Neural crest cell (in vitro differentiated cells): ENCODE measurements around the gene FBXO4. TPM values are rescaled to one million over a fixed set of nuclear protein-coding genes. Genes with fewer than 3 reads are reported as not detected.

Experiments used
- DNase-seq: peaks from one replicate; pipeline ENCODE4 v3.0.0; 2021; ENCODE audit warnings: low read depth, mixed read lengths, low spot score
- H3K27ac Mint-ChIP-seq: one replicate; pipeline ENCODE4 v1.8.0; 2021; ENCODE audit warnings: mild to moderate bottlenecking, mixed read lengths; ENCODE audit not compliant: unreplicated experiment
- H3K27me3 Mint-ChIP-seq: 2 replicates; pipeline ENCODE4 v1.8.0; 2021; ENCODE audit warnings: low read depth, mild to moderate bottlenecking, mixed read lengths
- H3K36me3 Mint-ChIP-seq: 2 replicates; pipeline ENCODE4 v1.8.0; 2021; ENCODE audit warnings: low read depth, mild to moderate bottlenecking, mixed read lengths
- H3K4me1 Mint-ChIP-seq: 2 replicates; pipeline ENCODE4 v1.8.0; 2021; ENCODE audit warnings: mixed read lengths
- H3K4me3 Mint-ChIP-seq: one replicate; pipeline ENCODE4 v1.8.0; 2021; ENCODE audit warnings: mild to moderate bottlenecking, mixed read lengths
- H3K9me3 Mint-ChIP-seq: 2 replicates; pipeline ENCODE4 v1.8.0; 2021; ENCODE audit warnings: mixed read lengths
- total RNA-seq: library from RNA; stranded (reverse); gene quantifications from 2 replicates; pipeline ENCODE4 v1.2.1, GENCODE V29; 2021
- TF ChIP-seq, protein P1 (sequence below): fragments of 200-600 bp; sonication (generic); conservative IDR thresholded peaks from 2 replicates; pipeline ENCODE4 v1.5.0; 2021; ENCODE audit warnings: antibody characterized with exemption, mild to moderate bottlenecking

The FBXO4 gene
- total RNA-seq, 1 donor from 2014 or later: 9.1 TPM

DNA sequence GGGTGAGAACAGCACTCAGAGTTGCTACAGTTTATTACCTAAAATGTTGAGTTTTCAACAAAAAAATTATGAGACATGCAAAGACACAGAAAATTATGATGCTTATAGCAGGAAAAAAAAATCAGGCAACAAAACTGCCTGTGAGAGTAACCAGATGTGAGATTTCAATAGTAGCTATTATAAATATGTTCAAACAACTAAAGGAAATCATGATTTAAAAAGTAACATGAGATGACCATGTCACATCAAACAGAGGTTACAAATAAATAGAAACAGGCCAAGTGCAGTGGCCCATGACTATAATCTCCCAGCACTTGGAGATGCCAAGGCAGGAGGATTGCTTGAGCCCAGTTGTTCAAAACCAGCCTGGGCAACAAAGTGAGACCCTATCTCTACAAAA is 33.0 kb upstream of the FBXO4 start:
- Mint-ChIP-seq H3K36me3 (no peaks in the 10 kb centered on the region), H3K4me3 (no peak overlapping the region), H3K27ac (no peak overlapping the region), H3K4me1 (no peaks in the 10 kb centered on the region), H3K27me3 (peaks cover 43% of the 10 kb centered on the region), H3K9me3 (peaks cover 6% of the 10 kb centered on the region)
- DNase-seq: no peak
- TF ChIP-seq, protein P1, sequence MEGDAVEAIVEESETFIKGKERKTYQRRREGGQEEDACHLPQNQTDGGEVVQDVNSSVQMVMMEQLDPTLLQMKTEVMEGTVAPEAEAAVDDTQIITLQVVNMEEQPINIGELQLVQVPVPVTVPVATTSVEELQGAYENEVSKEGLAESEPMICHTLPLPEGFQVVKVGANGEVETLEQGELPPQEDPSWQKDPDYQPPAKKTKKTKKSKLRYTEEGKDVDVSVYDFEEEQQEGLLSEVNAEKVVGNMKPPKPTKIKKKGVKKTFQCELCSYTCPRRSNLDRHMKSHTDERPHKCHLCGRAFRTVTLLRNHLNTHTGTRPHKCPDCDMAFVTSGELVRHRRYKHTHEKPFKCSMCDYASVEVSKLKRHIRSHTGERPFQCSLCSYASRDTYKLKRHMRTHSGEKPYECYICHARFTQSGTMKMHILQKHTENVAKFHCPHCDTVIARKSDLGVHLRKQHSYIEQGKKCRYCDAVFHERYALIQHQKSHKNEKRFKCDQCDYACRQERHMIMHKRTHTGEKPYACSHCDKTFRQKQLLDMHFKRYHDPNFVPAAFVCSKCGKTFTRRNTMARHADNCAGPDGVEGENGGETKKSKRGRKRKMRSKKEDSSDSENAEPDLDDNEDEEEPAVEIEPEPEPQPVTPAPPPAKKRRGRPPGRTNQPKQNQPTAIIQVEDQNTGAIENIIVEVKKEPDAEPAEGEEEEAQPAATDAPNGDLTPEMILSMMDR: no peak

DNA sequence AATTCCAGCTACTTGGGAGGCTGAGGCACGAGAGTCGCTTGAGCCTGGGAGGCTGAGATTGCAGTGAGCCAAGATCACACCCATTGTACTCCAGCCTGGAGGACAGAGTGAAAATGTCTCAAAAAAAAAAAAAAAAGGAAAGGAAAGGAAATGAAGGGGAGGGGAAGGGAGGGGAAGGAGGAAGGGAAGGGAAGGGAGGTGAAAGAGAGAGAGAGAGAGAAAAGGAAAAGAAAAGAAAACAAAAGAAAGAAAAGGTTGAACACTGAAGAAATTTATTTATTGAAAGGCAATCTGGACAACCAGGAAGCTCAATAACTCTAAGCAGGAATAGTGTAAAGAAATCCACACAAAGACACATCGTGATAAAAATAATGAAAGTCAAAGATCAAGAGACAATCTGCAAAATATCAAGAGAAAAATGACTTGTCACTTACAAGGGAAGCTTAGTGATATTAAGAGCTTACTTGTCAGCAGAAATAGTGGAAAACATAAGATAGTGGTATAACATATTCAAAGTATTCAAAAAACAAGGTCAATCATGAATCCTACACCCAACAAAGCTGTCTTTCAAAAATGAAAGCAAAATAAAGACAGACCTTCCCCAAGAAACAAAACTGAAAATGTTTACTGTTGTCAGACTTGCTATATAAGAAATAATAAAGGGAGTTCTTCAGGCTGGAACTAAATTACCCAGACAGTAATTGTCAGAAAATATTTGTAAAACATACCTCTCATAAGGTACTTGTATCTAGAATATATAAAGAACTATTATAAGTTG is 31.8 kb upstream of the FBXO4 start:
- no peak overlapping the region for H3K27ac Mint-ChIP-seq
- peaks cover 48% of the 10 kb centered on the region for H3K27me3 Mint-ChIP-seq
- no peak overlapping the region for H3K4me3 Mint-ChIP-seq
- TF ChIP-seq, protein P1: no peak
- H3K36me3 Mint-ChIP-seq: no peaks in the 10 kb centered on the region
- H3K4me1 Mint-ChIP-seq: no peaks in the 10 kb centered on the region
- DNase-seq: no peak
- H3K9me3 Mint-ChIP-seq: peaks cover 2% of the 10 kb centered on the region

GRCh38 chr5:41896230-41896629 is 28.9 kb upstream of the FBXO4 start:
- Mint-ChIP-seq H3K9me3 (peaks cover 2% of the 10 kb centered on the region), H3K36me3 (no peaks in the 10 kb centered on the region), H3K4me1 (no peaks in the 10 kb centered on the region), H3K27ac (no peak overlapping the region), H3K4me3 (no peak overlapping the region), H3K27me3 (peaks cover 49% of the 10 kb centered on the region)
- DNase-seq: no peak
- TF ChIP-seq, protein P1: no peak

DNA sequence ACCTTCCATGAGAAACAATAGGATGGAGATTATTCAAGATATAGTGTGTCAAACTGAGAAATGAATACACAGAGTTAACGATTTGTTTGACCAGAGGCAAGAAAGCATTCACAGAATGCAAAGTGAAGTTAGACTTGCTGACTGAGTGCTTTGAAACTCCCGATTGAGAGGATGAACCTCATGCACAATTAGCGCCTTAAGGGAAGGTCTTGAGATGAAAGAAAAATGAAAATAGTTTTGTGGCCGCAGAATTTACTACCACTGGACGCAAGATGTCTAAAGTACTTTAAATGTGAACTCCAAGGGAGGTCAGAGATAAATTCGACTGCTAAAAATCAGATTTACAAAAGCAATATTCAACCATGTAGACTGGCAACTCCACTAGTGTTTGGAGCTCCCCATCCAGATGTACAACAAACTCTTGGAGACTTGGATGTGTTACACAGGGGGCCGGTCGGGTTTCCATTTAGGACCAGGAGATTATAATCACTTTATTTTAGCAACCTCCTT is 21.6 kb upstream of the FBXO4 start:
- H3K4me3 Mint-ChIP-seq: peak overlapping the region; percentile 98
- no peak for DNase-seq
- TF ChIP-seq, protein P1: no peak
- H3K27ac Mint-ChIP-seq: peak overlapping the region; percentile 93
- peaks cover 12% of the 10 kb centered on the region for H3K27me3 Mint-ChIP-seq
- peaks cover 6% of the 10 kb centered on the region for H3K9me3 Mint-ChIP-seq
- H3K4me1 Mint-ChIP-seq: peaks cover 34% of the 10 kb centered on the region
- peaks cover 8% of the 10 kb centered on the region for H3K36me3 Mint-ChIP-seq

- TF ChIP-seq, protein P1: no peak
- peaks cover 34% of the 10 kb centered on the region for H3K4me1 Mint-ChIP-seq
- peaks cover 6% of the 10 kb centered on the region for H3K9me3 Mint-ChIP-seq
- peak; percentile 93 for DNase-seq
- peak within 1 kb of the TSS; percentile 98 for H3K4me3 Mint-ChIP-seq
- H3K27me3 Mint-ChIP-seq: peaks cover 12% of the 10 kb centered on the region
- peak within 1 kb of the TSS; percentile 98 for H3K27ac Mint-ChIP-seq
- peaks cover 8% of the 10 kb centered on the region for H3K36me3 Mint-ChIP-seq
These were observed 20.9 kb upstream of the FBXO4 start, which contains the start of gene RIMOC1 for GRCh38 chr5:41903892-41904799. TSS of gene RIMOC1 (plus strand) at chr5:41904344. CDS start at chr5:41904368, 24 bp downstream.
